Gastroesophageal sphincter (tissue), 4 donors: ENCODE results near the gene PHLDA1. TPM values are rescaled to one million over a fixed set of nuclear protein-coding genes. Genes with fewer than 3 reads are reported as not detected.

Experiments used
- ATAC-seq: fragments of 150-250 bp; one replicate; pipeline ENCODE4 v1.9.1; 2016; ENCODE audit warnings: mild to moderate bottlenecking, moderate library complexity
- H3K27ac ChIP-seq, 4 donors: fragments of 200-600 bp; sonication (generic) in 3 of 4; 1 replicate in 3 of 4; 2 replicates in 1 of 4; pipeline ENCODE4 v1.5.1; 2016 to 2019
- H3K27me3 ChIP-seq: fragments of 200-600 bp; sonication (generic); one replicate; pipeline ENCODE4 v1.5.1; 2019
- H3K36me3 ChIP-seq, 2 donors: fragments of 200-600 bp; sonication (generic); one replicate each; pipeline ENCODE4 v1.5.1; 2019; ENCODE audit warnings: control low read depth in 1 of 2
- H3K4me1 ChIP-seq, 3 donors: fragments of 200-600 bp; sonication (generic); 1 replicate in 2 of 3; 2 replicates in 1 of 3; pipeline ENCODE4 v1.5.1; 2016 to 2019; ENCODE audit warnings: control low read depth in 2 of 3
- H3K4me3 ChIP-seq, 2 donors: fragments of 200-600 bp; sonication (generic); one replicate each; pipeline ENCODE4 v1.5.1; 2019; ENCODE audit warnings: mild to moderate bottlenecking in 1 of 2, moderate library complexity in 1 of 2
- H3K9me3 ChIP-seq, 3 donors: fragments of 200-600 bp; sonication (generic); one replicate each; pipeline ENCODE4 v1.5.1; 2017 to 2019; ENCODE audit warnings: control low read depth in 2 of 3
- EP300 ChIP-seq: sonication (generic); formaldehyde crosslinking; IDR thresholded peaks from one replicate; pipeline ENCODE4 v1.6.1; 2017; ENCODE audit warnings: antibody characterized with exemption, mild to moderate bottlenecking
- POLR2A ChIP-seq, 2 donors: fragments of 450-650 bp; IDR thresholded peaks; one replicate each; pipeline ENCODE4 v1.6.1; 2017; ENCODE audit warnings: antibody characterized with exemption in 2 of 2, mild to moderate bottlenecking in 2 of 2, moderate library complexity in 1 of 2
- POLR2AphosphoS5 ChIP-seq: sonication (generic); formaldehyde crosslinking; IDR thresholded peaks from one replicate; pipeline ENCODE4 v1.6.1; 2017; ENCODE audit warnings: antibody characterized with exemption
- WGBS, 2 donors: methylation state at CpG; one replicate each; pipeline ENCODE4 v1.1.5; 2018; ENCODE audit warnings: low coverage in 1 of 2; 5-methylcytosine and 5-hydroxymethylcytosine counted together
- total RNA-seq, 4 donors: library from RNA; depleted of rRNA; stranded (reverse); fragments of >200 nt; gene quantifications; one replicate each; pipeline ENCODE4 v1.1.0, GENCODE V29; 2016
- TF ChIP-seq, protein P1 (sequence below), 4 experiments: fragments of 200-600 bp in 2 of 4; fragments of 450-650 bp in 2 of 4; sonication (generic) in 1 of 4; IDR thresholded peaks; one replicate each; pipeline ENCODE4 v1.5.1; 2017 to 2019; ENCODE audit warnings: antibody characterized with exemption in 4 of 4, mild to moderate bottlenecking in 2 of 4, moderate library complexity in 2 of 4

PHLDA1 gene
- total RNA-seq, 4 donors from 2014 or later = 4.4 to 14.4 (median 7.6) TPM

DNA sequence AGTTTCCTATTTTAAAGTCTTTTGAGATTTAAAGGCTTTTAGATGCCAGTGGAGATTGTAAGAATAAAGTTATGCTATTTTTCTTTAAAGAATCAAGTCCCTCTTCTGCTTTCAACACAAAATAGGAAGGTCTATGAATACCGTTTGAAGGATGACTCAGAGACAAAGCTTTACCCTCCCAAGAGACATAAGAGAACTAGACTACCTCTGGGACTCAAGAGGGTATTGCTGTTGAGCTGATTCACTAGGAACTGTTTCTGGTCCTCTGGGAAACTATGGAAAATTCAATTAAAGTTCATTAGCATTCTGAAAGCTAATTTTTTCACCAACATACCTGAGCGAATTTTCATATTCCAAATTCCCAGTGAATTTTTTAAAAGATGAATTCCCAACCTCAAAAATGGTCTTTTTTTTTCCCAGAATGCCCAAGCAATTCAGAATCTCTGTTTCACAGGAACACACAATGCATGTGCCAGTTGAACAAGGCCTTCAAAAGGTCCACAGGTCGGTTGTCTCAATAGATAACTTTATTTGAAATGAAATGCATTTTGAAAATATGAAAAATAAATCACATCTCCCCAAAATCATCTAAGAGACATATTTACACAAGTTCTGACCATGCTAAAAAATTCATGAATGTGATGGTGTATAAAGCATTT, 6.5 kb downstream of the PHLDA1 start:
- TF ChIP-seq POLR2AphosphoS5 (no peak), POLR2A (IDR thresholded peaks at IDR 0.05) (no peak), EP300 (no peak)
- TF ChIP-seq, protein P1, sequence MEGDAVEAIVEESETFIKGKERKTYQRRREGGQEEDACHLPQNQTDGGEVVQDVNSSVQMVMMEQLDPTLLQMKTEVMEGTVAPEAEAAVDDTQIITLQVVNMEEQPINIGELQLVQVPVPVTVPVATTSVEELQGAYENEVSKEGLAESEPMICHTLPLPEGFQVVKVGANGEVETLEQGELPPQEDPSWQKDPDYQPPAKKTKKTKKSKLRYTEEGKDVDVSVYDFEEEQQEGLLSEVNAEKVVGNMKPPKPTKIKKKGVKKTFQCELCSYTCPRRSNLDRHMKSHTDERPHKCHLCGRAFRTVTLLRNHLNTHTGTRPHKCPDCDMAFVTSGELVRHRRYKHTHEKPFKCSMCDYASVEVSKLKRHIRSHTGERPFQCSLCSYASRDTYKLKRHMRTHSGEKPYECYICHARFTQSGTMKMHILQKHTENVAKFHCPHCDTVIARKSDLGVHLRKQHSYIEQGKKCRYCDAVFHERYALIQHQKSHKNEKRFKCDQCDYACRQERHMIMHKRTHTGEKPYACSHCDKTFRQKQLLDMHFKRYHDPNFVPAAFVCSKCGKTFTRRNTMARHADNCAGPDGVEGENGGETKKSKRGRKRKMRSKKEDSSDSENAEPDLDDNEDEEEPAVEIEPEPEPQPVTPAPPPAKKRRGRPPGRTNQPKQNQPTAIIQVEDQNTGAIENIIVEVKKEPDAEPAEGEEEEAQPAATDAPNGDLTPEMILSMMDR (IDR thresholded peaks at IDR 0.05) = no peak
- Histone ChIP-seq H3K4me1 (peaks cover 0 to 20% (median 0%) of the 10 kb centered on the region in 3 donors), H3K36me3 (no peaks in the 10 kb centered on the region), H3K27me3 (no peaks in the 10 kb centered on the region), H3K9me3 (no peaks in the 10 kb centered on the region), H3K27ac (no peak overlapping the region), H3K4me3 (no peak overlapping the region)
- 65 to 72% methylated on average over 3 of the region's 3 CpGs for WGBS, 2 donors
- ATAC-seq = no peak

DNA sequence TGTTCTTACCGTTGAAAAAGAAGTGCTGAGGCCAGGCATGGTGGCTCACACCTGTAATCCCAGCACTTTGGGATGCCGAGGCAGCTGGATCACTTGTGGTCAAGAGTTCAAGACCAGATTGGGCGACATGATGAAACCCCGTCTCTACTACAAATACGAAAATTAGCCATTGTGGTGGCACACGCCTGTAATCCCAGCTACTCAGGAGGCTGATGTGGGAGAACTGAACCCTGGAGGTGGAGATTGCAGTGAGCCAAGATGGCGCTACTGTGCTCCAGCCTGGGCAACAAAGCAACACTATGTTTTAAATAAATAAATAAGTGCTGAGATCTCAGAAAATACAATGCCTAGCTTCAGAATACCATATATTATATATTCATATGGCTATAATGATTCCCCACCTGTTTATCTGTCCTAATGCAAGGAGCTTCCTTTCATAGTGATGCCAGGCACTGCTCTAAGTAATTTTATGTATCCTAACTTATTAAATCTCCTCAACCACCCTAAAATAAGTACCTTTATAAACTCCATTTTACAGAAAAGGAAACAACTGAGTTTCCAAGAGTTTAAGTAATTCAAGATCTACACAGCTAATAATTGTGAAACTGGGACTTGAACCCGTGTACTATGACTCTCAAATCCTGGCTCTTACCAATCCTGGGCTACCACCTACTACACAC, 7.3 kb downstream of the PHLDA1 start:
- peaks cover 0 to 17% (median 0%) of the 10 kb centered on the region in 3 donors for H3K4me1 ChIP-seq
- H3K36me3 ChIP-seq = no peaks in the 10 kb centered on the region
- no peak overlapping the region for H3K27ac ChIP-seq
- H3K9me3 ChIP-seq = no peaks in the 10 kb centered on the region
- no peak for ATAC-seq
- WGBS, 2 donors = 87% methylated on average over 8 of the region's 8 CpGs
- no peaks in the 10 kb centered on the region for H3K27me3 ChIP-seq
- no peak overlapping the region for H3K4me3 ChIP-seq
- TF ChIP-seq EP300 = no peak
- TF ChIP-seq, protein P1 (IDR thresholded peaks at IDR 0.05) = no peak
- TF ChIP-seq POLR2A (IDR thresholded peaks at IDR 0.05) = no peak
- TF ChIP-seq POLR2AphosphoS5 = no peak

DNA sequence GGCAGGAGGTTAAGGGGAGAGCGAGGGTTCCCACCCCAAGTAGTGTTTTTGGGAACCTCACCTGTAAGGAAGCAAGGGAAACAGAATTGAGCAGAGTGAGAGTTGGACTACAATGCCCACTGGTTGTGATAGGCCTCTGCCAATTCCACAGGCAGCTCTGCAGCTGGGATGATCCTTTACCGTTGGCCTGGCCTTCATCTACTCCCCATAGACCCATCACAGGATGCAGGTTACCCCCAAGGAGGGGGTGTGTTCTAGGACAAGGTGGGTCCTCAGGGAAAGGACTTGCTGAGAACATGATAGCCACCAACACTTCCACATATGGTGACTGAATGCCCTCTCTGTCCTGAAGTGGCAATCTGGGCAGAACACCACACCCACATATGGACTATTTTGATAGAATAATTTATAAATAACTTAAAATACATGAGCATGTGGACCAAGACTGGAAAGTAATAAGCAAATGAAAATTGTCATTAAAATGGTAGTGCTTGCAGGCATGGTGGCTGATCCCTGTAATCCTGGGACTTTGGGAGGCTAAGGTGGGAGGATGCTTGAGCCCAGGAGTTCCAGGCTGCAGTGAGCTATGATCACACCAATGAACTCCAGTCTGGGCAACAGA, 8.4 kb downstream of the PHLDA1 start:
- no peaks in the 10 kb centered on the region for H3K9me3 ChIP-seq
- 86 to 100% methylated on average over 1 to 2 of the region's 2 CpGs for WGBS, 2 donors
- H3K27me3 ChIP-seq = no peaks in the 10 kb centered on the region
- no peak overlapping the region for H3K4me3 ChIP-seq
- no peak overlapping the region for H3K27ac ChIP-seq
- no peaks in the 10 kb centered on the region for H3K36me3 ChIP-seq
- TF ChIP-seq, protein P1 (IDR thresholded peaks at IDR 0.05) = no peak
- TF ChIP-seq POLR2AphosphoS5 (no peak), EP300 (no peak), POLR2A (IDR thresholded peaks at IDR 0.05) (no peak)
- H3K4me1 ChIP-seq = peaks cover 0 to 9% (median 0%) of the 10 kb centered on the region in 3 donors
- no peak for ATAC-seq

DNA sequence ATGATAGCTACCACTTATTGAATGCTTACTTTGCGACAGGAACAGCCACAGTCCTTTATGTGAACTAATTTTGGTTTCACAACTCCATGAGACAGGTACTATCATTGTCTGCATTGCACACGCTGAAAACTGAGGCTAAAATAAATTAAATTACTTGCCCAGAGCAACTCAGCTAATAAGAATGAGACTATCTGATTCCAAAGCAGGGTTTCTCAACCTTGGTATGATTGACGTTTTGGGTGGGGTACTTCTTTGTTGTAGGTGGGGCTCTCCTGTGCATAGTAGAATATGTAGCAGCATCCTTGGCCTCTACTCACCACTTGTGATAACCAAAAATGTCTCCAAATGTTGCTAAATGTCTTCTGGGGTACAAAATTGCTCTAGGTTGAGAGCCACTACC, 9.1 kb downstream of the PHLDA1 start:
- no peak overlapping the region for H3K27ac ChIP-seq
- H3K27me3 ChIP-seq = no peaks in the 10 kb centered on the region
- TF ChIP-seq POLR2AphosphoS5 (no peak), EP300 (no peak), POLR2A (IDR thresholded peaks at IDR 0.05) (no peak)
- TF ChIP-seq, protein P1 (IDR thresholded peaks at IDR 0.05) = no peak
- peaks cover 0 to 9% (median 0%) of the 10 kb centered on the region in 3 donors for H3K4me1 ChIP-seq
- 92% methylated on average over 3 of the region's 3 CpGs for WGBS, 2 donors
- H3K4me3 ChIP-seq = no peak overlapping the region
- no peaks in the 10 kb centered on the region for H3K9me3 ChIP-seq
- H3K36me3 ChIP-seq = no peaks in the 10 kb centered on the region
- no peak for ATAC-seq
